GM18508 (cell line): Measurements from ENCODE around the gene PRCP.
A peak's percentile ranks its signal among the peaks of the same experiment; 100 is the strongest.

Experiments used
- ATAC-seq: cut with Tn5 transposase; IDR thresholded peaks from one replicate; pipeline ENCODE4 v1.9.1; 2021; ENCODE audit warnings: moderate number of reproducible peaks; ENCODE audit not compliant: insufficient read depth, unreplicated experiment

Gene PRCP

GRCh38 chr11:82908311-82908710, 8.1 kb upstream of the PRCP start:
- no peak for ATAC-seq

DNA sequence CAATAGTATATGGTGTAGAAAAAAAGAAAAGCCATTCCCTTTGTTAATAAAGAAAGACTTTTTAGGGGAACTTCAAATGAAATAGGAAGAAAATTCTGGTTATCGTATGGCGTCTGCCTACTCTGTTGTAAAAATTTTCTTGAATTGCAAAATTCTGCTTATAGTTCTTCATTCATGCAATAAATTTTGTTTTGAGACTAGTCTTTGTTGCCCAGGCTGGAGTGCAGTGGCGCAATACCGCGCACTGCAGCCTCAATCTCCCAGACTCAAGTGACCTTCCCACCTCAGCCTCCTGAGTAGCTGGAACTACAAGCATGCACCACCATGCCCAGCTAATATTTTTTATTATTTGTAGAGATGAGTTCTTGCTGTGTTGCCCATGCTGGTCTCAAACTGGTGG, 7.1 kb upstream of the PRCP start:
- no peak for ATAC-seq

- ATAC-seq = no peak
Measured at GRCh38 chr11:82906931-82907330, 6.7 kb upstream of the PRCP start.

- no peak for ATAC-seq
Measured at GRCh38 chr11:82906236-82906635, 6.0 kb upstream of the PRCP start.

DNA sequence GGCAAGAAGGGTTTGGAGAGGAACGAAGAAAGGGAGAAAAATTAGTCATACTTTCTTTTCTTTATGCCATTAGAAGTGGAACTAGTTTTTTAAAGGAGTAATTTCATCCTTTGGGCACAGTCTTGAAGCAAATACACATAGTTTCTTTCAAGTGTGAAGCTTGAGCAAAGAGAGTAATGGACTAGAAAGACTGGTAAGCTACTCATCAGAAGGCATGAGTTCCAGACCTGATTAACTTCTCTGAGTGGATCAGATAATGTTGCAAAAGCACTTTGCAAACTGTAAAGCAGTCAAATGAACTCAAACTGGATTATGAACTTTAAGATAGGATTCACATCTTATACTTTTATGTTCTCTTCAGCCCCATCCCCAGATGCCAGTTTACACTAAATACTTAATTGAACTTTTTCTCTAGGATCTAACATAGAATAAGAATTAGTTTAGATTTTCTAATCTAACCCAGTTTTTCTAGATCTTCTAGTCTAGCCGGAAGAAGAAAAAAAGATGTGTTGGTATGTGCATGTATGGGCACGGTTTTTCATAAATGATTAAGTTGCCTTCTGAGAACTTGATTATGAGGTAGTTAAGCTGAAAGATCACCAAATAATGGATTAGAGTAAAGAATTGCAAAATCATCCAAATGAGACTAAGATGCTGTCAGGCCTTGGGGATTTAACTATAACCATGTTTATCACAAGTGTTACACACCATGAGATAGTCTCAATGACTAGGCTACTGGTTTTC, 3.8 kb upstream of the PRCP start:
- ATAC-seq = no peak

GRCh38 chr11:82902880-82903279, 2.6 kb upstream of the PRCP start:
- ATAC-seq = no peak

GRCh38 chr11:82901922-82902485, 1.8 kb upstream of the PRCP start:
- ATAC-seq = no peak

- ATAC-seq = peak; percentile 62
Measured at GRCh38 chr11:82901165-82901921, 1.1 kb upstream of the PRCP start, which contains the start of gene DDIAS. Gene DDIAS, plus strand, starts transcription at chr11:82901736. Its CDS starts 13,003 bp downstream, at chr11:82914739.

GRCh38 chr11:82899957-82900276, 313 bp downstream of the PRCP start:
- ATAC-seq = no peak

DNA sequence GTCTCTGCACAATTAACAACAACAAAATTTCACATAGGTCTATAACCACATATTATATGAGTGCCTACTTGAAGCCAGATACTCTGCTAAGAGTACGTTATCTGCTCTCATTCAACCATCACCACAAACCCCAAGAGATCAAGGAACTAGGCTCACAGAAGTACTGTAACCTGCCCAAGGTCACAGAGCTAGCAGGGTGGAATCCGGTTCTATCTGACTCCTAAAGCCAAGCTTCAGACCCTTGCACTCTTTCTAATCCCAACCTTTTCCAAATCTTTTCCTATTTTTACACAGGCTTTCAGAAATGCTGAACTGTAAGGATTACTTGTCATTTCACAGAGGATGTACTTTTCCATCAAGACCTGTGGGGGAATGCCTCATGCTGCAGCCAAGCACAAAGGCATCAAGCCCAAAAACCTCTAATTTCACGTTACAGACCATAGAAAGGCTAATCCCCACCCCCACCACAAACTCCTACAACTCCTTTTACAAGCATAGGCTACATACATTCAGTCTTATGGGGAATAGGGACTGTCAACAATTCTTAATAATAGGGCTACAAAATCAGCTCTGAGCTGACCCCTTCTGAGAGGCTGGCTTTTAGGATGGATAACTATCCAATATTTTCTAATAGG, 927 bp downstream of the PRCP start:
- no peak for ATAC-seq

GRCh38 chr11:82898241-82898640, 2.0 kb downstream of the PRCP start:
- ATAC-seq = no peak

GRCh38 chr11:82896183-82896582, 4.0 kb downstream of the PRCP start:
- ATAC-seq = no peak

GRCh38 chr11:82895437-82896091, 4.7 kb downstream of the PRCP start:
- ATAC-seq = no peak

DNA sequence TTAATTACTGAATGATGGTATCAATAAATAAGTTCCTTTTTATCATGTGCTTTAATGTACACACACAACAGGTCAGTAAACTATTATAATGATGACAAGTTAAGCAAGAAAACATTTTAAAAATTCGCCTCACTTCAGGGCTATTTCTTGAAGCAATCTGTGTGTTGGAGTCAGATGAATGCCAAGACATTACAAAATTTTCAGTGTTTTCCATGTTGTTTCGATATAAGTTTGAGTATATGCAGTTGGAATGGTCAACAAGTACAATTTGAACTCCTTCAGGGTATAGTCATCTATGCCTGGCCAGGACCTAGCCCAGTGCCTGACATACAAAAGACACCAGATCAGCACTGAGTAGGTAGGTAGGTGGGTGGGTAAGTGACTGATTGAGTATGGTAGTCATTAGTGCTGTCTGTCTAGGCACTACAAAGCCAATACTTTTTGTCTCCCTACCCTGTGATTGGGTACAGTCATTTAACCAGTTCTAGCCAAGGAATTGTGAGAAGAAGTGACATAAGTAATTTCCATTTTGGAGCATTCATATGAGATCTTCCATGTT, 7.5 kb downstream of the PRCP start:
- no peak for ATAC-seq

GRCh38 chr11:82890936-82891335, 9.3 kb downstream of the PRCP start:
- ATAC-seq = no peak

- no peak for ATAC-seq
Measured at GRCh38 chr11:82890002-82890341, 10.3 kb downstream of the PRCP start.

- ATAC-seq = no peak
Measured at GRCh38 chr11:82889133-82890001, 10.9 kb downstream of the PRCP start.

GRCh38 chr11:82883853-82884252, 16.4 kb downstream of the PRCP start:
- ATAC-seq = no peak
